ENCODE results near the gene LPP.

LPP gene

GRCh38 chr3:188745031-188745430 is 591.1 kb downstream of the LPP start:
- no peak for DNase-seq (ENCODE audit: low read depth in 2 of 2)

- no peak for DNase-seq (ENCODE audit: low read depth in 2 of 2)
Observed at GRCh38 chr3:188746291-188746783, 592.4 kb downstream of the LPP start.

- DNase-seq (ENCODE audit: low read depth in 2 of 2) = no peak
Observed at GRCh38 chr3:188747489-188747888, 593.5 kb downstream of the LPP start.

DNA sequence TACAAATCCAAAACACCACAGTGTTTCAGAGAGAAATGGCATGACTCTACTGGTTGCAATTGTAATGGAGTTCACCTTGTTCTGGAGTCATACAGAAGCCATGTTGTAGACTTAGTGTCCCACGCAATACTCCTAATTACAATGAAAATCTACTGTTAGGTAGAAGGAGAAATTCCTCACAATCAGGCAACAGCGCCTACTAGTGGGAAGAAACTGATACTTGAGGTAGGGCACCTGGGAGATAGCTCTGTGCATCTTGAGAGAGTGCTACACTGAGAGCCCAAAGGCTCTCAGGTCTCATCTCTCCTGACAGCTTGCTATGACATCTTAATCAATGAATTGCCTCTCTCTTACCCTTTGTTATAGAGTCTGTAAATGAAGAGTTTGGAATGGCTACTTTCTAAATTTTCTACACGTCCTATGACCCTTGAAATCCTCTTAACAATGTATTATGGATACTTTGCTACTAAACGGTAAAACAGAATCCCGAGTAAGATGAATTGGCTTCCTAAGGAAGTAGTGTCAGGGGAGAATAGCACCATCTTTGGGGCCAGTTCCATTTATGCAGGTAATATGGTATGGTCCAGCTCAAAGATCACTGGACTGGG is 595.2 kb downstream of the LPP start:
- peak in 1 of 2 donors; percentile 43 for DNase-seq (ENCODE audit: low read depth in 2 of 2)

GRCh38 chr3:188749830-188750229 is 595.9 kb downstream of the LPP start:
- DNase-seq (ENCODE audit: low read depth in 2 of 2) = no peak

DNA sequence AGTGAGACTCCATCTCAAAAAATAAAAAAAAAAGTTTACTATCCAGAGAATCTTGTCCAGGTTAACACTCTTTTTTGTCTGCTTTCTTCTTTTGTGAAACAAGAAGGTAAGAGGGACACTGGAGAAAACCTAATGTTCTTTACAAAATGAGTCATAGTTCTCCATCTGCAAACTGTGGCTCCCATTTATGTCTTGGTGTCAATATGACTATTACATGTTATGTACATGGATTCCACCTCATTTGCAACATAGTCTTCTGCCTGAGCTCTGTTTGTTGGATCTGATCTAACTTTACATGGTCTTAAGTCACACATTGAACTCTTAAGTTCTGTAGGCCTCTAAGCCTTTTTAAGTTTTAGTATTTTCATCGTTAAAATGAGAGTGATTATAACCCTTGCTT is 596.7 kb downstream of the LPP start:
- DNase-seq (ENCODE audit: low read depth in 2 of 2) = no peak

DNA sequence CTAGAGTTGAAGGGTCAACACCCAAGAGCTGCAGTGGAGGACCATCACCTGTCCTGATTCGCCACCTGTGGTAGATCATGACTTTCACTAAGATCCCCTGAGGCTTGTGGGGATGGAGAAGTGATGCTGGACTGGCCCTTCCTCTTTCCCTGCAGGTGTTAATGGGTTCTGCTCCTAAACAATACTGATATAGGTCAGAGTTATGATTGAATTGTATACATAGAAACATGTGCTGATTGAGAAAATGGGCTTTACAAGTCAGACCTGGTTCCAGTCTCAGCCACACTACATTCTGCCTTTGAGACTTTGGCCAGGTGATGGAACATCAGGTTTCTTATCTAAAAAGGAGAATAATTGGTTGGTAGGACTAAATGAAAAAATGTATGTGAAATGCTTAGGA is 598.9 kb downstream of the LPP start:
- DNase-seq (ENCODE audit: low read depth in 2 of 2) = no peak

GRCh38 chr3:188754267-188754666 is 600.3 kb downstream of the LPP start:
- no peak for DNase-seq (ENCODE audit: low read depth in 2 of 2)

DNA sequence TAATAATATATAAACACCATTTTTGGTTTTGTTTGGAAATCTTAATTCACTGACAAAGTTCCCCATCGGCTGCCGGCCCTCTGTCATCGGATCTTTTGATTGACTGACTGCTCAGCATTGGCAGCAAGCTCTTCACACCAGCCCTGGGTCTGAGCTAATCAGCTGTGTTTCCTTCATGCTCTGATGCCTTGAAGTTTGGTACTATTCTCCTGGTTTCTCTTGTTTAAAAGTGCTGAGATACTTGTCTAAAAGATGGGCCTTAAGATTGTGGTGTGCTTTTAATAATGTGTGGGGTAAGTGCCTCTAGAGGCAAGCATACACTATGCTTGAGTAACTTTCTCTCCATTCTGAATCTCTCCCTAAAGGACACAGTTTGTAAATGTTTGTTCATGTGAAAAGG is 602.3 kb downstream of the LPP start:
- DNase-seq (ENCODE audit: low read depth in 2 of 2) = no peak

DNA sequence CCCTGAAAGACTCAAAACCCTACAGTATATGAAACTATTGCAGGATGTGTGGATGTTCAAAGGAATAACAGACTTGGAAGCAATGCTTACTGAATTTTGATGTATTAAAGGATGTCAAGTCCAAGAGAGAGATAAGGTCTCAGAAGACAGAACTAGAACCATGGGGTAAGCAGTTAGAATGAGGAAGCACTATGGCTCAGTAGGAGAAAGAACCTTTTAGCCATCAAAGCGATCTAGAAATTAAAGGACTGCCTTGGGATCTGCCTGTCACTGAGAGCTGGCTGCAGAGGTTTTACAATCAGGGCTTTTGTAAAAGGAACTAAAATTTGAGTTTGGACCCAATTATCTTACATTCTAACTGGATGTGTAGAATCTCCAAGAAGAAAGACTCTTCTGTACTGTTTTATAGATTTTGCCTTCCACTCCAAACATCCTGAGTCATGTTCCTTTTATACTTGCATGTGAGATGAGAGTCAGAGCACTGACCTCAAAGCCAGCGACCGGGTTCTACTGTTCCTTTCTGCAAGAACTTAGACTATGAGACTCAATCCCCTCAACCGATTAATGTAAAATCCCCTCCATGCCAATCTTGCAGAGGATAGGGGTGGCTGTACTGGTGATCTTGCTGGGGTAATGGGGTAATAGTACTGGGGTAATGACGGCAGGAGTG is 605.5 kb downstream of the LPP start:
- no peak for DNase-seq (ENCODE audit: low read depth in 2 of 2)

- no peak for DNase-seq (ENCODE audit: low read depth in 2 of 2)
Observed at GRCh38 chr3:188760408-188760807, 606.5 kb downstream of the LPP start.

GRCh38 chr3:188761439-188761838 is 607.5 kb downstream of the LPP start:
- no peak for DNase-seq (ENCODE audit: low read depth in 2 of 2)

DNA sequence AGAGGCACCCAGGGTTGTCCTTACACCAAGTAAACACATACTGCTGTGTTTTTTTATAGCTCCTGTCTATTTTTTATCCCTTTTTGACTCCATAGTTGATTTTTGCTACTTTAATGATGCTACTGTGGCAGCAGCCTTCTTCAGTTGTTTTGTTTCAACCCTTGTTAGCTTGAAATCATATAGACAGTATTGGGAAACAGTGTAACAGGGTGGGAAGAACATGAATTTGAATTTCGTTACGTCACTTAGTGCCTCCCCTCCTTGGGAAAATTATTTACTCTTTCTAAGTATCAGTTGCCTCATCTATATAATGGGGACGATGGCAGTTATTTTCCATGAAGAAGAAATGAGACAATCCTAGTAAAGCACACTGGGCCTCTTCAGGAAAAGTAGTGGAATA is 608.0 kb downstream of the LPP start:
- no peak for DNase-seq (ENCODE audit: low read depth in 2 of 2)

- no peak for DNase-seq (ENCODE audit: low read depth in 2 of 2)
Observed at GRCh38 chr3:188764609-188765008, 610.7 kb downstream of the LPP start.

GRCh38 chr3:188769831-188770230 is 615.9 kb downstream of the LPP start:
- no peak for DNase-seq (ENCODE audit: low read depth in 2 of 2)

- no peak for DNase-seq (ENCODE audit: low read depth in 2 of 2)
Observed at GRCh38 chr3:188772886-188773285, 618.9 kb downstream of the LPP start.

DNA sequence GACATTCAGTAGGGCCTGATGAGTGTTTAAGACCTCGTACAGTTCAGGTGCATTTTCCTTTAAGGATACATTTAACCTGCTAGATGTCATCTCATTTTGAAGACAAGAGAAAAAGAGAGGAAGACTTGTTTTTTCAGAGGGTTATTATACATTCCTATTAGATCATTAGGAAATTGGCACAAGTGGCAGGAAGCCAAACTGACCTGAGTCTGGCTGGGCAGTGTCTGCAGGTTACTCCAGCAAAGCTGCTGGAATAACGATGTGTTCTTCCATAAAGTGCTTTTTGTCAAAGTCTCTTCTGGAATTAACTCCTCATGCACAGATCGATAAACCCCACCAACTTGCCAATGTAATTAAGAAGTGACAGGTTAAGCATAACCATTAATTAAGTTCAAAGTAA is 621.5 kb downstream of the LPP start:
- DNase-seq (ENCODE audit: low read depth in 2 of 2) = no peak

DNA sequence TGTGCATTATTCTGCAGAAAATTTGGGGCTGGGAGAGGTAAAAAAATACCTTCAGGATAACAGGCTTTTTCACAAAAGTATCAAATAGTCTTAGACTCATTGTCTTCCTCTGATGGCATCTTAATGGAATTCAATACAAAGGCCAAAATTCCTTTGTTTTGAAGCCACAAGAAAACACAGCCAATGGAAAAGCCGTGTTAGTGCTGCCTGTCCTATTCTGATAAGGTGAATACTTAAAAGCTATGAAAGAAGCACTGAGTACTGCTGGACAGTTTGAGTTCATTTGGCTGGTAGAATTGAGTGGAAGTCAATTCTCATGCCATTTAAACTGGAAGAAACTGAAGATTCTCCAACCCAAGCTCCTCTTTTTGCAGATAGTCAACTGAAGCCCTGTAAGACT is 622.5 kb downstream of the LPP start:
- no peak for DNase-seq (ENCODE audit: low read depth in 2 of 2)

- no peak for DNase-seq (ENCODE audit: low read depth in 2 of 2)
Observed at GRCh38 chr3:188778091-188778852, 624.3 kb downstream of the LPP start.

GRCh38 chr3:188779281-188779980 is 625.5 kb downstream of the LPP start:
- DNase-seq (ENCODE audit: low read depth in 2 of 2) = no peak

DNA sequence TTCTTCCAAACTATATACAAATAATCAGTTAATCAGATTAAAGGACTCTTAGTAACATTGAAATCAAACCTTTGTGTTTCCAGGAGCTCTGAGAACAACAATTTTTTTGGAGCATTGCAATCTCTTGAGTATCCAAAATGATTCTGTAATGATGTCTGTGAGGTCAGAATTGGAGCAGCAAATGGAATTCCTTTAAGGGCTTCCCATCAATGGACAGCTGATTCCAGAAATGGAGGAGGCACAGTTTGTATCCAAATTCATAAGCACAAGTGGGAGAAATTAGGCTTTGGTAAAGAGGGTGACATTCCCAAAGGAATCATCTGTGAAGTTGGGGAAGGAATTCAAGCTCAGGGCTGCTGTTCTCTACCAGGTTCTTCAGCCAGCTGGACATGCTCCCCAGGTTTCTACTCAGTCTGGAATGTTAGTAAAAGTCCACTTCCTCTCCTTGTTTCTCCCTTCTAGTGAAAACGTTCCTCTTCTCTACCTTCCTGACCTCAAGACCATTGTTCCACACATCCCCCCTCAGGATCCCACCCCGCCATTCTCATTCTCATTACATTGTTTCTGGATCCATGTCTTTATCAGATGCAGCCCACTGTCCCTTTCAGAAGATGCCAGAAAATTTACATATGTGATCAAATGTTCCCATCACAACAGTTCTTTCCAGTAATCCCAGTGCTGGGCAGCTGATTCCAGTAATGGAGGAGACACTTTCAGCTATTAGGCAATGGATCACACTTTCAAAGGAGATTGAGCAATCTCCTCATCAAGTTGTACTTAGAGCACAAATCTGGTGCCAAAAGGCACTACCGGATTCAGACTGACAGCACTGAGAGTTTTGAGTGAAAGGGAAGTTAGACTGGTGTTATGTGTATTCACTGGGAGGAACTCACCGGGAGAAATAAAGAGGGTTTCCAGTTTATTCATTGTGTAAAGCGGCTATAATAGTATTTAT is 626.5 kb downstream of the LPP start:
- DNase-seq (ENCODE audit: low read depth in 2 of 2) = no peak

All from stimulated activated CD4-positive, alpha-beta T cell treated with anti-CD3 and anti-CD28 coated beads, Interleukin-15, amount 100 ng/mL, for 48 hours (primary cell).